NCI-H1417 (cell line): ENCODE results near the gene BFSP2.
"Not testable (repeated sequence)": the region's sequence is repeated elsewhere in the genome, so short reads cannot be mapped to it uniquely, and the experiment has no call there.

Source experiments
- DNase-seq, 3 experiments: peaks; one replicate each; lab custom pipeline; 2025; lab: John Stamatoyannopoulos, UW

The BFSP2 gene

DNA sequence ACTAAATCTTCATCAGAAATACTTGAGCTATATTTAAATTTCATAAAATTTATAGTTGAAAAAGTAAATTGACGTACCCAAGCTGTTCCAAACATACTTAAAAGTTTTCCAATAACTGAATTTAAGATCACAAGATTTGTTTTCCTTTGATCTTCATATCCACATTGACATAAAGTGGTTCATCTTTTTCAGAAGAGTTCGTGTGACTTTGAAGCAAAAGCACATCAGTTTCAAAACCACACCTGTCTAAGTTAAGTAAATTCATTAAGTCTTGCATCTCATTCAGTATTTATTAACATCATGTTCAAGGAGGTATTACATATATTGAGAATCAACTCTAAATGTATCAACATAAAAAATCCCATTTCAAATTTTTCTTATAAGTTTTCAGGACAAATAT is 79.5 kb downstream of the BFSP2 start:
- no peak for DNase-seq

GRCh38 chr3:133479895-133480669 is 80.2 kb downstream of the BFSP2 start:
- no peak for DNase-seq

- not testable (repeated sequence) for DNase-seq
Observed at GRCh38 chr3:133482474-133482873, 82.6 kb downstream of the BFSP2 start.

GRCh38 chr3:133486658-133487057 is 86.8 kb downstream of the BFSP2 start:
- no peak for DNase-seq

DNA sequence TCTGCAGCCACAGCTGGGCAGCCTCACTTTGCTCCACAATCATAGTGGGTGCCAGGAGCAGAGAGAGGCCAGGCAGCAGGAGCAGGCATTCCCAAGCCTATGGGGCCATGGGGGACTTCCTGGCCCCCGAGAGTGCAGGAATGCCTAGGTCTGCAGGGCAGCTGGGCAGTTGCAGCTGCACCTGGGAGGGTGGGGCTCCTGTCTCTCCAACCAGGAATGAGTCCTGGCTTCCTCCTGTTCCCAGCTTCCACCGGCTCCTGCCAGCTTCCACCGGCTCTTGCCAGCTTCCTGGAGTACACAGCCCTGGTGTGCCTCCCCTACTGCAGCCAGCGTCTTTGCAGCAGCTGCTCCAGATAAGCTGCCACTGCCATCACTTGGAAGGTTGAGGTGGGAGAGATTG is 87.3 kb downstream of the BFSP2 start:
- no peak for DNase-seq

- no peak for DNase-seq
Observed at GRCh38 chr3:133487920-133488540, 88.2 kb downstream of the BFSP2 start.

- DNase-seq, result no peak
Observed at GRCh38 chr3:133488785-133489367, 89.0 kb downstream of the BFSP2 start.

- DNase-seq, result no peak
Observed at GRCh38 chr3:133489466-133490085, 89.7 kb downstream of the BFSP2 start.

GRCh38 chr3:133490468-133491351 is 90.9 kb downstream of the BFSP2 start:
- no peak for DNase-seq

DNA sequence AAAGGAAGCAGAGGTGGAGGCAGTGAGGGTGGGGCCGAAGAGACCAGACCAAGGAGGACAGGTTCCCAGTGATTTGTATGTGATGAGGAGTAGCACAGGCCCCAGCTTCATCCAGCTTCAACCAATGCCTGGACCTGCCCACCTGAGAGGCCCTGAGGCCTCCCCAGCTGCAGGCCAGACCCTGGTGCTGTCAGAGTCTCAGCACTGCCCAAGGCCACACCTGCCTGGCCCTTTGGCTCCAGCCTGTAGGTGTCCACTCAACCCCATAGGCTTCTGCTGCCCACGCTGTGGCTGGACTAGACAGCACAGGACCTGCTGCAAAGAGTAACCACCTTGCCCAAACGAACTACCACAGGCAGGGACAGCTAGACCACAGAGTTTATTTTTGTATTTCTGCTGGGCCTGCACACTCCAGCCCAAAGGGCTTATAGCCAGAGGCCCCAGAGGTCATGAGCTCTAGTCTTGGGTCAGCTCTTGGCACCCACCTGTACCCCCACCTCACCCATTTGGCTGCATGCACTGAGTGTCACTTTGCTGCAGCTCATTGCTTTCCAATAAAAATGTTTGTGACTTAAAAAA is 91.7 kb downstream of the BFSP2 start:
- no peak for DNase-seq

DNA sequence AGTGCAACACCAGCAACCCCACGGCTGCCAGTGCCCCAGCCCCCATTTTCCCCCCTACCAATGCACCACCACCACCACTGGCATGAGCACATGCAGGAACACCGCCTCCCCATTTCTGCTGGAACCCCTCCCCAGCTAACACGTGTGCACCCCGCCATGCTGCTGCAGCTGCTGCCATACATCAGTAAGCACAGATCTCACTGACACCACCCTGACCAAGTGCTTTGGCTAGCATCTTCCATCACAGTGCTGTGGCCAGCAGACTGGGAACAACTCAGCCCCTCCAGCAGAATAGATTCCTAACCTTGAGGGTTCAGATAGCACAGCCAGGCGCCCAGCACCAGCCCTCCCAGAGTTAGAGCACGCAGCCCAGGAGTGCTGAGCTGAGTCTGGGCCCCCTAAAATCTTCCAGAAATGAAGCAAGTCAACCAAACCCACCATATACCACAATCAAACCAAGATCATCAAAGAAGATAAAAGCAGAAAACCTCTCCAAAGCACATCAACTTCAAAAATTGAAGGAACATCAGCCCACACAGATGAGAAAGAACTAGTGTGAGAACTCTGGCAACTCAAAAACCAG is 92.4 kb downstream of the BFSP2 start:
- no peak for DNase-seq

DNA sequence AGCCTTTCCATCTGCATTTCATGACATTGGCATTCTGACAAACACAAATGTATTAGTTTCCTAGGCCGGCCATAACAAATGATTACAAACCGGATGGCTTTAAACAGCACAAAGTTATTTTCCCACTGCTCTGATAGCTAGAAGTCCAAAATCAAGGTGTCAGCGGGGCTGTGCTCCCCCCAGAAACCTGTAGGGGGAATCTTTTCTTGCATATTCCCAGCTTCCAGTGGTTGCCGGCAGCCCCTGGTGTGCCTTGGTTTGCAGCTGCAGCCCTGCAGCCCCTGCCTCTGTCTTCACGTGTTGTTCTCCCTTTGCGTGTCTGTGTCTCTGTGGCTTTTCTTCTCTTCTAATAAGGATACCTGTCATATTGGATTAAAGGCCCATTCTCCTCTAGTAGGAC is 94.6 kb downstream of the BFSP2 start:
- DNase-seq, result peak in 1 of 3 experiments; percentile 4

DNA sequence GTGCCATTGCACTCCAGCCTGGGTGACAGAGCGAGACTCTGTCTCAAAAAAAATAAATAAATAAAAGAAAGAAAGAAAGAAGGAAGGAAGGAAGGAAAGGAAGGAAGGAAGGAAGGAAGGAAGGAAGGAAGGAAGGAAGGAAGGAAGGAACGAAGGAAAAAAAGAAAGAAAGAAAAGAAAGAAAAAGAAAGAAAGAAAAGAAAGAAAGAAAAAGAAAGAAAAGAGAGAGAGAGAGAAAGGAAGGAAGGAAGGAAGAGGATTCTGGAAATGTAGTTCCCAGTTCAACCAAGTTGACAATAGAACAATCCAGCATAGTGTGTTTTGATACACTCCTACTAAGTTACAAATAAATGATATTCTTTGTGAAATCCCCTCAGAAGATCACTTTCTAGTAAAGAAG is 102.7 kb downstream of the BFSP2 start:
- not testable (repeated sequence) for DNase-seq

- no peak for DNase-seq
Observed at GRCh38 chr3:133503409-133503808, 103.6 kb downstream of the BFSP2 start.

DNA sequence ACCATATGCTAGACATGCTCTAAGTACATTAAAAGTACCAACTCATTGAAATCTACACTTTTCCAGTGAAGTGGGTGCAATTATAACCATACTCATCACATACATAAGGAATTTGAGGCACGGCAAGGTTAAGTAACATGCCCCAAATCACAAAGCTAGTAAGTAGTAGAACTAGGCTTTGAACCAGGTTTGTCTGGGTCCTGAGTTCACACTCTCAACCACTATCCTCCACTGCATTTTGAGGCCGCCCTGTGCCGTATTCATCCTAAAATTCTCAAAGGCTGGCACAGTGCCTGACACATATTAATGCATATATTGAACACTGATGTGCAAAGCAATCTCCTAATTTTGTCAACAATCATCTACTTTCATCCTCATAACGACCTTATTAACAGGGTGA is 104.9 kb downstream of the BFSP2 start:
- DNase-seq, result no peak

DNA sequence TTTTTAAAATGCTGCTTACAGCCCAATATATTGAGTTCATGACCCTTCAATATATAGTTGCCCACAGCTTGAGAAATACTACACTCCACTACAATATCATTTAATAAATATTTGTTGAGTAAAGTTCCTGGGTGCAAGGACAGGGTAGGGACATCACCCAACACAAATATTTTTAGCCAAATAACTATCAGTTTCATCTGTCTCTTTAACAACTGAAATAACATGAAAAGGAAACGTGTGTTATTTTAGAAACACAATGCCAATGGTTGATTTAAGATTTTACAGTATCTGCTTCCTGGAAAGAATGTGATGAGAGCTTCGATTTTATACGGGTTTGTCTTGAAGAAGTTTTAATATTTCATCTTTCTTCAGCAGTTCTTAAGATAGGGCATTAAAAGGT is 106.0 kb downstream of the BFSP2 start:
- DNase-seq, result no peak

GRCh38 chr3:133506215-133506901 is 106.5 kb downstream of the BFSP2 start:
- DNase-seq, result no peak

DNA sequence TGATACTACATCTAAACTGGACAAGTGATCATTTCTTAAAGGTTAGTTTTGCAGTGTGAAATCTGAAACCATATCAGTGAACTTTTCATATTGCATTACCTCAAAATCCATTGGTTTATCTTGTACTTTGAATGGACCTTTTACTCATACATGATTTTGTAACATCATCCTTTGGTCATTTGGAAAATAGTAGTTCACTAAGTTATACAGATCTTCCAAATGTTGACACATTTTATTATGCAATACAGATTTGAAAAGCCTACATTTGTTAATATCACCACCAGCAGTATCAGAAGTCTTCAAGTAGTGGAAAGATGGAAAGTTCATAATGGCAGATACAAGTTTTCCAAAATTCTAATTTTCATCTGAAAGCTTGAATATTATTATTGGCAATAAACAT is 109.6 kb downstream of the BFSP2 start:
- no peak for DNase-seq

DNA sequence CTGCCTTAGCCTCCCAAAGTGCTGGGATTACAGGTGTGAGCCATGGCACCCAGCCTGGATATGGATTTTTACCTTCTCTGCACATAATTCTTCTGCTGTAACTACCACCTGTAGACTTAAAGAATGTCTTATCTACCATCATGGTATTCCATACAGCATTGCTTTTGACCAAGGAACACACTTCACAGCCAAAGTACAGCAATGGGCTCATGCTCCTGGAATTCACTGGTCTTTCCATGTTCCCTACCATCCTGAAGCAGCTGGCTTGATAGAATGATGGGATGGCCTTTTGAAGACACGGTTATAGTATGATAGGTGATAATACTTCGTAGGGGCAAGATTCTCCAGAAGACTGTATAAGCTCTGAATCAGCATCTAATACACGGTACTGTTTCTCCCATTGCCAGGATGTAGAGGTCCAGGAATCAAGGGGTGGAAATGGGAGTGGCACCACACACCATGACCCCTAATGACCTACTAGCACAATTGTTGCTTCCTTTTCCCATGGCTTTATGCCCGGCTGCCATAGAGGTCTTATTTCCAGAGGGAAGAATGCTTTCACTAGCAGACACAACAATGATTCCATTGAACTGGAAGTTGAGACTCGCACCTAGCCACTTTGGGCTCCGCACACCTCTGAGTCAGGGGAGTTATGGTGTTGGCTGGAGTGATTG is 112.7 kb downstream of the BFSP2 start:
- DNase-seq, result no peak

DNA sequence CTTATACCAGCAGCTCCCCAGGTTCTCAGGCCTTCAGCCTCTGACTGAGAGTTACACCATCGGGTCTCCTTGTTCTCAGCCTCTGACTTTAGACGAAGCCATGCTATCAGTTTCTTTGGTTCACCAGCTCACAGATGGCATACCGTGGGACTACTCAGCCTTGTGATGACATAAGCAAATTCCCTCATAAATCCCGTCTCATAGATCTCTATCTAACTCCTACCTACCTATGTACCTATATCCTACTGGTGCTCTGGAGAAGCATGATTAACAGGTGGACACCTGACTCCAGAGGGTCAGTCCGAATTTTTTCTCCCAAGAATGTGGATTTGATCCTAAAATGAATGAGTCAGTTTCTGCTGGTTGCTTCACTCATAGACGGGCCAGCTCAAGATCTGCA is 114.6 kb downstream of the BFSP2 start:
- DNase-seq, result no peak
